HEK293 (cell line): ENCODE data around the gene ITGAL.

Experiments used
- CTCF ChIA-PET: fragments of 350-600 bp; formaldehyde crosslinking; extraction: SDS; loops from one replicate; lab custom pipeline; 2021; ENCODE audit warnings: antibody characterized with exemption; lab: Yijun Ruan, JAX
- POLR2A ChIA-PET: fragments of 300-600 bp; formaldehyde crosslinking; extraction: SDS; loops from one replicate; lab custom pipeline; 2020; ENCODE audit warnings: antibody characterized with exemption, inconsistent platforms; lab: Yijun Ruan, JAX
- H3K27ac ChIP-seq: fragments of 200-500 bp; sonication (Bioruptor generic); 2 replicates; pipeline ENCODE4 v1.5.1; 2014; ENCODE audit warnings: low read depth, low read length, control low read depth, inconsistent platforms; ENCODE audit errors: extremely low read depth
- H3K36me3 ChIP-seq, 2 experiments: fragments of 200-500 bp in 1 of 2; sonication (Bioruptor generic) in 1 of 2; 1 replicate in 1 of 2; 2 replicates in 1 of 2; pipeline ENCODE4 v1.5.1; 2014 to 2017; ENCODE audit warnings: inconsistent platforms in 2 of 2, low read length in 2 of 2; ENCODE audit not compliant: control insufficient read depth in 2 of 2, insufficient read depth in 1 of 2
- H3K4me1 ChIP-seq: fragments of 200-500 bp; sonication (Bioruptor generic); 2 replicates; pipeline ENCODE4 v1.5.1; 2014; ENCODE audit warnings: mild to moderate bottlenecking, low read length, inconsistent platforms; ENCODE audit not compliant: control insufficient read depth, insufficient read depth
- H3K4me3 ChIP-seq: 2 replicates; pipeline ENCODE4 v1.5.1; 2011; ENCODE audit warnings: low read depth, mild to moderate bottlenecking, control low read depth, low read length, moderate library complexity
- H3K9me3 ChIP-seq: fragments of 200-500 bp; sonication (Bioruptor generic); 2 replicates; pipeline ENCODE4 v1.5.1; 2014; ENCODE audit warnings: low read depth, low read length, inconsistent platforms; ENCODE audit not compliant: control insufficient read depth, insufficient read depth
- EGR2 ChIP-seq: fragments of 450-650 bp; formaldehyde crosslinking; IDR thresholded peaks from 2 replicates; pipeline ENCODE4 v1.5.1; 2016; ENCODE audit warnings: low read depth, missing biosample characterization, missing genetic modification characterization
- IKZF3 ChIP-seq: fragments of 450-650 bp; IDR thresholded peaks from 2 replicates; pipeline ENCODE4 v1.5.0; 2018; ENCODE audit warnings: missing biosample characterization, mild to moderate bottlenecking, missing genetic modification characterization, moderate library complexity
- KLF8 ChIP-seq: fragments of 450-650 bp; formaldehyde crosslinking; IDR thresholded peaks from 2 replicates; pipeline ENCODE4 v1.5.1; 2016; ENCODE audit warnings: missing biosample characterization, missing genetic modification characterization
- KLF9 ChIP-seq: fragments of 450-650 bp; formaldehyde crosslinking; IDR thresholded peaks from 2 replicates; pipeline ENCODE4 v1.5.1; 2016; ENCODE audit warnings: missing biosample characterization, missing genetic modification characterization, low read depth
- MEIS1 ChIP-seq: sonication (generic); formaldehyde crosslinking; IDR thresholded peaks from 2 replicates; pipeline ENCODE4 v1.8.1; 2022; ENCODE audit warnings: missing genetic modification reagents, mild to moderate bottlenecking, borderline replicate concordance
- PRDM1 ChIP-seq: fragments of 450-650 bp; formaldehyde crosslinking; IDR thresholded peaks from 2 replicates; pipeline ENCODE4; 2016; ENCODE audit warnings: missing biosample characterization, missing genetic modification characterization
- SCRT1 ChIP-seq: fragments of 450-650 bp; formaldehyde crosslinking; IDR thresholded peaks from 2 replicates; pipeline ENCODE4 v1.5.1; 2016; ENCODE audit warnings: missing biosample characterization, missing genetic modification characterization, borderline replicate concordance
- SETDB1 ChIP-seq: IDR thresholded peaks from one replicate; pipeline ENCODE4 v1.6.1; 2017; ENCODE audit warnings: mild to moderate bottlenecking, low read length, moderate library complexity, mixed read lengths; ENCODE audit not compliant: insufficient read length
- TRIM28 ChIP-seq: IDR thresholded peaks from 2 replicates; pipeline ENCODE4 v1.6.1; 2011; ENCODE audit warnings: low read length, control low read depth, borderline replicate concordance
- ZIC2 ChIP-seq: fragments of 450-650 bp; formaldehyde crosslinking; IDR thresholded peaks from 2 replicates; pipeline ENCODE4 v1.5.1; 2016; ENCODE audit warnings: missing biosample characterization, missing genetic modification characterization
- ZNF175 ChIP-seq: fragments of 450-650 bp; formaldehyde crosslinking; IDR thresholded peaks from 2 replicates; pipeline ENCODE4 v1.5.1; 2016; ENCODE audit warnings: missing biosample characterization, missing genetic modification characterization
- ZNF335 ChIP-seq: fragments of 450-650 bp; formaldehyde crosslinking; conservative IDR thresholded peaks from 2 replicates; pipeline ENCODE4 v1.5.1; 2016; ENCODE audit warnings: missing biosample characterization, missing genetic modification characterization
- ZNF423 ChIP-seq: fragments of 450-650 bp; formaldehyde crosslinking; IDR thresholded peaks from 2 replicates; pipeline ENCODE4 v1.5.1; 2016; ENCODE audit warnings: missing biosample characterization, missing genetic modification characterization
- ZNF473 ChIP-seq: fragments of 450-650 bp; formaldehyde crosslinking; IDR thresholded peaks from 2 replicates; pipeline ENCODE4 v1.5.1; 2017; ENCODE audit warnings: missing biosample characterization, missing genetic modification characterization
- ZNF514 ChIP-seq: fragments of 450-650 bp; formaldehyde crosslinking; IDR thresholded peaks from 2 replicates; pipeline ENCODE4 v1.5.1; 2016; ENCODE audit warnings: missing biosample characterization, missing genetic modification characterization
- ZNF701 ChIP-seq: fragments of 450-650 bp; formaldehyde crosslinking; IDR thresholded peaks from 2 replicates; pipeline ENCODE4 v1.5.1; 2016; ENCODE audit warnings: missing biosample characterization, missing genetic modification characterization
- ZNF791 ChIP-seq: fragments of 450-650 bp; formaldehyde crosslinking; IDR thresholded peaks from 2 replicates; pipeline ENCODE4 v1.5.1; 2016; ENCODE audit warnings: missing biosample characterization, missing genetic modification characterization
- ZNF837 ChIP-seq: fragments of 450-650 bp; formaldehyde crosslinking; IDR thresholded peaks from 2 replicates; pipeline ENCODE4 v1.5.1; 2016; ENCODE audit warnings: missing biosample characterization, missing genetic modification characterization
- ZNF843 ChIP-seq: fragments of 450-650 bp; formaldehyde crosslinking; IDR thresholded peaks from 2 replicates; pipeline ENCODE4 v1.5.1; 2016; ENCODE audit warnings: missing biosample characterization, missing genetic modification characterization
- TF ChIP-seq, protein P1 (sequence below): fragments of 450-650 bp; formaldehyde crosslinking; IDR thresholded peaks from 2 replicates; pipeline ENCODE4 v1.5.1; 2016; ENCODE audit warnings: missing biosample characterization, missing genetic modification characterization
- TF ChIP-seq, protein P2 (sequence below): fragments of 450-650 bp; formaldehyde crosslinking; IDR thresholded peaks from 2 replicates; pipeline ENCODE4 v1.5.1; 2016; ENCODE audit warnings: missing biosample characterization, missing genetic modification characterization
- TF ChIP-seq, protein P3 (sequence below): fragments of 450-650 bp; formaldehyde crosslinking; IDR thresholded peaks from 2 replicates; pipeline ENCODE4 v1.5.1; 2016; ENCODE audit warnings: missing biosample characterization, missing genetic modification characterization
- TF ChIP-seq, protein P4 (sequence below): fragments of 450-650 bp; formaldehyde crosslinking; IDR thresholded peaks from 2 replicates; pipeline ENCODE4 v1.5.1; 2016; ENCODE audit warnings: missing biosample characterization, missing genetic modification characterization
- TF ChIP-seq, protein P5 (sequence below): fragments of 450-650 bp; formaldehyde crosslinking; IDR thresholded peaks from 2 replicates; pipeline ENCODE4 v1.5.1; 2016; ENCODE audit warnings: missing biosample characterization, missing genetic modification characterization
- TF ChIP-seq, protein P6 (sequence below): fragments of 450-650 bp; formaldehyde crosslinking; IDR thresholded peaks from 2 replicates; pipeline ENCODE4 v1.5.1; 2017; ENCODE audit warnings: missing biosample characterization, missing genetic modification characterization
- TF ChIP-seq, protein P7 (sequence below): IDR thresholded peaks from 2 replicates; pipeline ENCODE4 v1.6.1; 2011; ENCODE audit warnings: mild to moderate bottlenecking, low read depth, low read length, borderline replicate concordance

Gene ITGAL

DNA sequence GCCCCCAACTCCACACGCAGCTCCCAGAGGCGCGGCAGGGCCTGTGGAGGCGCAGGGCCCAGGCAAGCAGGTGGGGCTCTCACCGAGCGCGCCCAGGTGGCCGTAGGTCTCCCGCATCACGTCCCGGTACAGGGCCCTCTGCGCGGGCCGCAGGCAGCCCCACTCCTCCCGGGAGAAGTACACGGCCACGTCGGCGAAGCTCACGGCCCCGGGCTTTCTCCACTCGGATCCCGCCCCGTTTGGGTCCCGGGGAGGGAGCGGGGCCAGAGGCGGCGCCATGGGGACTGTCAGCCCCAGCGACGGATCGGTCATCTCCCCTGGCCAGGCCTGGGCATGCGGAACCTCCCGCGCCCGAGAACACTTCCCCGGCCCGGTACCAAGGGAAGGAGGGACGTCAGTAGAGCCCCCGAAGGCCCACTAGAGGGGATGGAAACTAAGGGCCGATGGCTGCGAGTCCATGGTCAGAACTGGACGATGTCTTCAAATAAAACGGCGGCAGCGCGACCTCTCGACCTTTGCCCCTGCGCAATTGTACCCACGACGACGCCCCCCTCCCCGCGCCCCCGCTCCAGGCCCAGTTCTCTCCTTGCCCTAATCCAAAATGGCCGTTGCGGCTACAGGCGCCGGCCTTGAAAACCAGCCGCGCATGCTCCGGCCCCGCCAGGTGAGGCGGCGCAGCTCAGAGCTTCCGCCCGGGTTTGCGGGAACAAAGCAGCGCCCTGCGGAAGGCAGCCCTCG is 62.0 kb downstream of the ITGAL start, which contains the start of gene ZNF747:
Gene ZNF747, minus strand, starts transcription at position 491 of the 738 bp plus-strand sequence. Its CDS starts 179 bp downstream, at position 312.
- peak within 1 kb of the TSS; percentile 91 for H3K27ac ChIP-seq
- ChIA-PET POLR2A (interaction anchor here (0.7 to 3.7 kb wide), 15 partner anchors 7 to 164 kb away, joined by 3 to 69 read pairs (median 7); partner anchors contain the start of genes DCTPP1, SEPHS2, TBC1D10B and ZNF688), CTCF (interaction anchor here (0.6 to 2.9 kb wide), 11 partner anchors 9 to 421 kb away, joined by 3 to 11 read pairs (median 4); partner anchors contain the start of gene ZNF688)
- H3K4me1 ChIP-seq = peaks cover 2% of the 10 kb centered on the region; the same call in 1 of the 2 replicates
- peaks cover 6 to 30% of the 10 kb centered on the region in 2 experiments; a peak in 2 of 3 replicates for H3K36me3 ChIP-seq
- H3K4me3 ChIP-seq = peak within 1 kb of the TSS; percentile 59
- H3K9me3 ChIP-seq = no peaks in the 10 kb centered on the region
- TF ChIP-seq PRDM1 (tag by site-specific recombination) = no peak
- no peak for TF ChIP-seq SETDB1
- TF ChIP-seq MEIS1 (CRISPR knock-in tag) = no peak
- peak; percentile 60 for TF ChIP-seq ZNF843 (tag by site-specific recombination)
- TF ChIP-seq, protein P1, sequence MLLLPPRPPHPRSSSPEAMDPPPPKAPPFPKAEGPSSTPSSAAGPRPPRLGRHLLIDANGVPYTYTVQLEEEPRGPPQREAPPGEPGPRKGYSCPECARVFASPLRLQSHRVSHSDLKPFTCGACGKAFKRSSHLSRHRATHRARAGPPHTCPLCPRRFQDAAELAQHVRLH (tag by site-specific recombination) = peak; percentile 94
- no peak for TF ChIP-seq IKZF3
- no peak; the same call in none of the 2 replicates for TF ChIP-seq KLF9
- TF ChIP-seq, protein P2, sequence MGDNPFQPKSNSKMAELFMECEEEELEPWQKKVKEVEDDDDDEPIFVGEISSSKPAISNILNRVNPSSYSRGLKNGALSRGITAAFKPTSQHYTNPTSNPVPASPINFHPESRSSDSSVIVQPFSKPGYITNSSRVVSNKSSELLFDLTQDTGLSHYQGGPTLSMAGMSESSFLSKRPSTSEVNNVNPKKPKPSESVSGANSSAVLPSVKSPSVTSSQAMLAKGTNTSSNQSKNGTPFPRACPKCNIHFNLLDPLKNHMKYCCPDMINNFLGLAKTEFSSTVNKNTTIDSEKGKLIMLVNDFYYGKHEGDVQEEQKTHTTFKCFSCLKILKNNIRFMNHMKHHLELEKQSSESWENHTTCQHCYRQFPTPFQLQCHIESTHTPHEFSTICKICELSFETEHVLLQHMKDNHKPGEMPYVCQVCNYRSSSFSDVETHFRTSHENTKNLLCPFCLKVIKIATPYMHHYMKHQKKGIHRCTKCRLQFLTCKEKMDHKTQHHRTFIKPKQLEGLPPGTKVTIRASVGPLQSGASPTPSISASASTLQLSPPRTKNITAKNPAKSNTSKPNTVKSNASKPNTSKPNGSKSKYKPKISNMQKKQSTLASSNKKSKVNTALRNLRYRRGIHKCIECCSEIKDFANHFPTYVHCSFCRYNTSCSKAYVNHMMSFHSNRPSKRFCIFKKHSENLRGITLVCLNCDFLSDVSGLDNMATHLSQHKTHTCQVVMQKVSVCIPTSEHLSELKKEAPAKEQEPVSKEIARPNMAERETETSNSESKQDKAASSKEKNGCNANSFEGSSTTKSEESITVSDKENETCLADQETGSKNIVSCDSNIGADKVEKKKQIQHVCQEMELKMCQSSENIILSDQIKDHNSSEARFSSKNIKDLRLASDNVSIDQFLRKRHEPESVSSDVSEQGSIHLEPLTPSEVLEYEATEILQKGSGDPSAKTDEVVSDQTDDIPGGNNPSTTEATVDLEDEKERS (tag by site-specific recombination) = no peak
- TF ChIP-seq ZIC2 = peak; percentile 83
- TF ChIP-seq, protein P3, sequence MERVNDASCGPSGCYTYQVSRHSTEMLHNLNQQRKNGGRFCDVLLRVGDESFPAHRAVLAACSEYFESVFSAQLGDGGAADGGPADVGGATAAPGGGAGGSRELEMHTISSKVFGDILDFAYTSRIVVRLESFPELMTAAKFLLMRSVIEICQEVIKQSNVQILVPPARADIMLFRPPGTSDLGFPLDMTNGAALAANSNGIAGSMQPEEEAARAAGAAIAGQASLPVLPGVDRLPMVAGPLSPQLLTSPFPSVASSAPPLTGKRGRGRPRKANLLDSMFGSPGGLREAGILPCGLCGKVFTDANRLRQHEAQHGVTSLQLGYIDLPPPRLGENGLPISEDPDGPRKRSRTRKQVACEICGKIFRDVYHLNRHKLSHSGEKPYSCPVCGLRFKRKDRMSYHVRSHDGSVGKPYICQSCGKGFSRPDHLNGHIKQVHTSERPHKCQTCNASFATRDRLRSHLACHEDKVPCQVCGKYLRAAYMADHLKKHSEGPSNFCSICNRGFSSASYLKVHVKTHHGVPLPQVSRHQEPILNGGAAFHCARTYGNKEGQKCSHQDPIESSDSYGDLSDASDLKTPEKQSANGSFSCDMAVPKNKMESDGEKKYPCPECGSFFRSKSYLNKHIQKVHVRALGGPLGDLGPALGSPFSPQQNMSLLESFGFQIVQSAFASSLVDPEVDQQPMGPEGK (tag by site-specific recombination) = peak; percentile 99
- peak; percentile 97 for TF ChIP-seq KLF8 (tag by site-specific recombination)
- TF ChIP-seq TRIM28 = no peak
- TF ChIP-seq, protein P4, sequence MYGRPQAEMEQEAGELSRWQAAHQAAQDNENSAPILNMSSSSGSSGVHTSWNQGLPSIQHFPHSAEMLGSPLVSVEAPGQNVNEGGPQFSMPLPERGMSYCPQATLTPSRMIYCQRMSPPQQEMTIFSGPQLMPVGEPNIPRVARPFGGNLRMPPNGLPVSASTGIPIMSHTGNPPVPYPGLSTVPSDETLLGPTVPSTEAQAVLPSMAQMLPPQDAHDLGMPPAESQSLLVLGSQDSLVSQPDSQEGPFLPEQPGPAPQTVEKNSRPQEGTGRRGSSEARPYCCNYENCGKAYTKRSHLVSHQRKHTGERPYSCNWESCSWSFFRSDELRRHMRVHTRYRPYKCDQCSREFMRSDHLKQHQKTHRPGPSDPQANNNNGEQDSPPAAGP (tag by site-specific recombination) = peak; percentile 86
- no peak for TF ChIP-seq ZNF423 (tag by site-specific recombination)
- TF ChIP-seq ZNF701 = no peak
- TF ChIP-seq, protein P5, sequence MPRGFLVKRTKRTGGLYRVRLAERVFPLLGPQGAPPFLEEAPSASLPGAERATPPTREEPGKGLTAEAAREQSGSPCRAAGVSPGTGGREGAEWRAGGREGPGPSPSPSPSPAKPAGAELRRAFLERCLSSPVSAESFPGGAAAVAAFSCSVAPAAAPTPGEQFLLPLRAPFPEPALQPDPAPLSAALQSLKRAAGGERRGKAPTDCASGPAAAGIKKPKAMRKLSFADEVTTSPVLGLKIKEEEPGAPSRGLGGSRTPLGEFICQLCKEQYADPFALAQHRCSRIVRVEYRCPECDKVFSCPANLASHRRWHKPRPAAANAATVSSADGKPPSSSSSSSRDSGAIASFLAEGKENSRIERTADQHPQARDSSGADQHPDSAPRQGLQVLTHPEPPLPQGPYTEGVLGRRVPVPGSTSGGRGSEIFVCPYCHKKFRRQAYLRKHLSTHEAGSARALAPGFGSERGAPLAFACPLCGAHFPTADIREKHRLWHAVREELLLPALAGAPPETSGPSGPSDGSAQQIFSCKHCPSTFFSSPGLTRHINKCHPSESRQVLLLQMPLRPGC (tag by site-specific recombination) = no peak; the same call in 1 of the 2 replicates
- TF ChIP-seq, protein P6, sequence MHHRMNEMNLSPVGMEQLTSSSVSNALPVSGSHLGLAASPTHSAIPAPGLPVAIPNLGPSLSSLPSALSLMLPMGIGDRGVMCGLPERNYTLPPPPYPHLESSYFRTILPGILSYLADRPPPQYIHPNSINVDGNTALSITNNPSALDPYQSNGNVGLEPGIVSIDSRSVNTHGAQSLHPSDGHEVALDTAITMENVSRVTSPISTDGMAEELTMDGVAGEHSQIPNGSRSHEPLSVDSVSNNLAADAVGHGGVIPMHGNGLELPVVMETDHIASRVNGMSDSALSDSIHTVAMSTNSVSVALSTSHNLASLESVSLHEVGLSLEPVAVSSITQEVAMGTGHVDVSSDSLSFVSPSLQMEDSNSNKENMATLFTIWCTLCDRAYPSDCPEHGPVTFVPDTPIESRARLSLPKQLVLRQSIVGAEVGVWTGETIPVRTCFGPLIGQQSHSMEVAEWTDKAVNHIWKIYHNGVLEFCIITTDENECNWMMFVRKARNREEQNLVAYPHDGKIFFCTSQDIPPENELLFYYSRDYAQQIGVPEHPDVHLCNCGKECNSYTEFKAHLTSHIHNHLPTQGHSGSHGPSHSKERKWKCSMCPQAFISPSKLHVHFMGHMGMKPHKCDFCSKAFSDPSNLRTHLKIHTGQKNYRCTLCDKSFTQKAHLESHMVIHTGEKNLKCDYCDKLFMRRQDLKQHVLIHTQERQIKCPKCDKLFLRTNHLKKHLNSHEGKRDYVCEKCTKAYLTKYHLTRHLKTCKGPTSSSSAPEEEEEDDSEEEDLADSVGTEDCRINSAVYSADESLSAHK (tag by site-specific recombination) = peak; percentile 64; the same call in 1 of the 2 replicates
- TF ChIP-seq, protein P7, sequence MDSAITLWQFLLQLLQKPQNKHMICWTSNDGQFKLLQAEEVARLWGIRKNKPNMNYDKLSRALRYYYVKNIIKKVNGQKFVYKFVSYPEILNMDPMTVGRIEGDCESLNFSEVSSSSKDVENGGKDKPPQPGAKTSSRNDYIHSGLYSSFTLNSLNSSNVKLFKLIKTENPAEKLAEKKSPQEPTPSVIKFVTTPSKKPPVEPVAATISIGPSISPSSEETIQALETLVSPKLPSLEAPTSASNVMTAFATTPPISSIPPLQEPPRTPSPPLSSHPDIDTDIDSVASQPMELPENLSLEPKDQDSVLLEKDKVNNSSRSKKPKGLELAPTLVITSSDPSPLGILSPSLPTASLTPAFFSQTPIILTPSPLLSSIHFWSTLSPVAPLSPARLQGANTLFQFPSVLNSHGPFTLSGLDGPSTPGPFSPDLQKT = no peak
- TF ChIP-seq ZNF837 (tag by site-specific recombination) = no peak
- TF ChIP-seq ZNF514 (tag by site-specific recombination) = no peak
- TF ChIP-seq ZNF791 (tag by site-specific recombination) = no peak
- TF ChIP-seq EGR2 (tag by site-specific recombination) = peak; percentile 82
- TF ChIP-seq SCRT1 (tag by site-specific recombination) = no peak
- TF ChIP-seq ZNF175 (tag by site-specific recombination) = no peak
- TF ChIP-seq ZNF335 (tag by site-specific recombination) = peak; percentile 98
- no peak for TF ChIP-seq ZNF473 (tag by site-specific recombination)
